HepG2 (cell line): Measurements from ENCODE around the gene CNOT10. TPM values are rescaled to one million over a fixed set of nuclear protein-coding genes. Genes with fewer than 3 reads are reported as not detected.

Source experiments
- HES4 ChIP-seq: sonication (generic); formaldehyde crosslinking; IDR thresholded peaks from 2 replicates; pipeline ENCODE4 v1.9.0; 2021; ENCODE audit warnings: mild to moderate bottlenecking, missing genetic modification reagents, borderline replicate concordance
- TMF1 ChIP-seq: sonication (generic); formaldehyde crosslinking; IDR thresholded peaks from 2 replicates; pipeline ENCODE4 v1.8.1; 2022; ENCODE audit warnings: low read depth, missing genetic modification reagents
- ZEB1 ChIP-seq: IDR thresholded peaks from 2 replicates; pipeline ENCODE4 v1.6.1; 2012; ENCODE audit warnings: mild to moderate bottlenecking, low read depth, inconsistent platforms; ENCODE audit not compliant: insufficient replicate concordance
- polyA plus RNA-seq, 8 experiments: library from polyadenylated mRNA; depleted of rRNA in 3 of 8; stranded (reverse) in 7 of 8; unstranded in 1 of 8; fragments of >200 nt; fragmentation: Illumina TruSeq in 4 of 8; extraction: Trizol in 4 of 8; gene quantifications; 2 replicates each; pipeline versions ENCODE4 v1.2.1 to v1.2.3, GENCODE V29; 2011 to 2016; ENCODE audit warnings: low read depth in 4 of 8, missing spikeins in 1 of 8, mixed read lengths in 1 of 8; ENCODE audit not compliant: insufficient read depth in 1 of 8
- total RNA-seq, 5 experiments: library from RNA; depleted of rRNA; stranded (reverse); fragments of >200 nt; fragmentation: Illumina TruSeq; extraction: Trizol; gene quantifications; 2 replicates each; pipeline ENCODE4 v1.2.3, GENCODE V29; 2016; ENCODE audit warnings: low read depth in 1 of 5
- TF ChIP-seq, protein P1 (sequence below): sonication (generic); formaldehyde crosslinking; IDR thresholded peaks from 2 replicates; pipeline ENCODE4 v1.4.0; 2020; ENCODE audit warnings: missing genetic modification reagents
- TF ChIP-seq, protein P2 (sequence below): sonication (generic); formaldehyde crosslinking; IDR thresholded peaks from 2 replicates; pipeline ENCODE4 v1.5.0; 2020; ENCODE audit warnings: mild to moderate bottlenecking, missing genetic modification reagents, borderline replicate concordance
- TF ChIP-seq, protein P3 (sequence below): sonication (generic); formaldehyde crosslinking; IDR thresholded peaks from 2 replicates; pipeline ENCODE4 v1.4.0; 2020; ENCODE audit warnings: missing genetic modification reagents, mild to moderate bottlenecking, borderline replicate concordance

CNOT10 gene
- total and polyA plus RNA-seq, 2 of the 13 experiments (the other 11 are each of a cell fraction or from before 2014, with no cell fraction given) = 21.2 to 34.1 TPM

DNA sequence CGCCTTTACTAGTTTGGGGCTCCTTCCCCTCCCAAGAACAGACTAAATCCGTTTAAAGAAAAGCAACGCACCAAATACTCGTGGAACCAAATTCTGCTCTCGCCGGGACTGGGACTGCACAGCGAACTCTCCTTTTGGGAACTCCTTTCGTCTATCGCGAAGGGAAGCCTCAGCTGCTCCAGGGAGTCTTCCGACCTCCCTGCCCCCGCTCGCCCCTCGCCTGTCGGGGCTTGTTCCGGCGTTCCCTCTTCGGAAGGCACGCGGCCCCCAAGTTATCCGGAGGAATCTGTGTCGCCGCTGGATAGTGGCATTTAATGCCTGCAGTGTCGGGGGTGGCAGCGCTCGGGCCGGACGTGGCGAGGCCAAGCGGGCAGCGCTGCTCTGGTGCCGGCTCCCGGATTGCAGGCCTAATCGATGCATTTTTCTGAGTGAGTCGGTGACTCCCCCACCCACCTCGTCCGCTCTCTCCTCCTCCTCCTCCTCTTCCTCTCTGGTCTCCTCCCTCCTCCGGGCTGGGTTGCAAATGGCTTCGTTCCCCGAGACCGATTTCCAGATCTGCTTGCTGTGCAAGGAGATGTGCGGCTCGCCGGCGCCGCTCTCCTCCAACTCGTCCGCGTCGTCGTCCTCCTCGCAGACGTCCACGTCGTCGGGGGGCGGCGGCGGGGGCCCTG lies 132.7 kb downstream of the CNOT10 start, which contains the start of gene TRIM71 (continued):
- TF ChIP-seq, protein P1, sequence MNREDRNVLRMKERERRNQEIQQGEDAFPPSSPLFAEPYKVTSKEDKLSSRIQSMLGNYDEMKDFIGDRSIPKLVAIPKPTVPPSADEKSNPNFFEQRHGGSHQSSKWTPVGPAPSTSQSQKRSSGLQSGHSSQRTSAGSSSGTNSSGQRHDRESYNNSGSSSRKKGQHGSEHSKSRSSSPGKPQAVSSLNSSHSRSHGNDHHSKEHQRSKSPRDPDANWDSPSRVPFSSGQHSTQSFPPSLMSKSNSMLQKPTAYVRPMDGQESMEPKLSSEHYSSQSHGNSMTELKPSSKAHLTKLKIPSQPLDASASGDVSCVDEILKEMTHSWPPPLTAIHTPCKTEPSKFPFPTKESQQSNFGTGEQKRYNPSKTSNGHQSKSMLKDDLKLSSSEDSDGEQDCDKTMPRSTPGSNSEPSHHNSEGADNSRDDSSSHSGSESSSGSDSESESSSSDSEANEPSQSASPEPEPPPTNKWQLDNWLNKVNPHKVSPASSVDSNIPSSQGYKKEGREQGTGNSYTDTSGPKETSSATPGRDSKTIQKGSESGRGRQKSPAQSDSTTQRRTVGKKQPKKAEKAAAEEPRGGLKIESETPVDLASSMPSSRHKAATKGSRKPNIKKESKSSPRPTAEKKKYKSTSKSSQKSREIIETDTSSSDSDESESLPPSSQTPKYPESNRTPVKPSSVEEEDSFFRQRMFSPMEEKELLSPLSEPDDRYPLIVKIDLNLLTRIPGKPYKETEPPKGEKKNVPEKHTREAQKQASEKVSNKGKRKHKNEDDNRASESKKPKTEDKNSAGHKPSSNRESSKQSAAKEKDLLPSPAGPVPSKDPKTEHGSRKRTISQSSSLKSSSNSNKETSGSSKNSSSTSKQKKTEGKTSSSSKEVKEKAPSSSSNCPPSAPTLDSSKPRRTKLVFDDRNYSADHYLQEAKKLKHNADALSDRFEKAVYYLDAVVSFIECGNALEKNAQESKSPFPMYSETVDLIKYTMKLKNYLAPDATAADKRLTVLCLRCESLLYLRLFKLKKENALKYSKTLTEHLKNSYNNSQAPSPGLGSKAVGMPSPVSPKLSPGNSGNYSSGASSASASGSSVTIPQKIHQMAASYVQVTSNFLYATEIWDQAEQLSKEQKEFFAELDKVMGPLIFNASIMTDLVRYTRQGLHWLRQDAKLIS = peak; percentile 93; the same call in 1 of the 2 replicates
- TF ChIP-seq TMF1 (CRISPR knock-in tag) = 0 out of 2 replicates have a peak, but pooled peaks have one; percentile 40
- TF ChIP-seq HES4 (CRISPR knock-in tag) = 0 out of 2 replicates have a peak, but pooled peaks have one; percentile 30
- TF ChIP-seq, protein P2, sequence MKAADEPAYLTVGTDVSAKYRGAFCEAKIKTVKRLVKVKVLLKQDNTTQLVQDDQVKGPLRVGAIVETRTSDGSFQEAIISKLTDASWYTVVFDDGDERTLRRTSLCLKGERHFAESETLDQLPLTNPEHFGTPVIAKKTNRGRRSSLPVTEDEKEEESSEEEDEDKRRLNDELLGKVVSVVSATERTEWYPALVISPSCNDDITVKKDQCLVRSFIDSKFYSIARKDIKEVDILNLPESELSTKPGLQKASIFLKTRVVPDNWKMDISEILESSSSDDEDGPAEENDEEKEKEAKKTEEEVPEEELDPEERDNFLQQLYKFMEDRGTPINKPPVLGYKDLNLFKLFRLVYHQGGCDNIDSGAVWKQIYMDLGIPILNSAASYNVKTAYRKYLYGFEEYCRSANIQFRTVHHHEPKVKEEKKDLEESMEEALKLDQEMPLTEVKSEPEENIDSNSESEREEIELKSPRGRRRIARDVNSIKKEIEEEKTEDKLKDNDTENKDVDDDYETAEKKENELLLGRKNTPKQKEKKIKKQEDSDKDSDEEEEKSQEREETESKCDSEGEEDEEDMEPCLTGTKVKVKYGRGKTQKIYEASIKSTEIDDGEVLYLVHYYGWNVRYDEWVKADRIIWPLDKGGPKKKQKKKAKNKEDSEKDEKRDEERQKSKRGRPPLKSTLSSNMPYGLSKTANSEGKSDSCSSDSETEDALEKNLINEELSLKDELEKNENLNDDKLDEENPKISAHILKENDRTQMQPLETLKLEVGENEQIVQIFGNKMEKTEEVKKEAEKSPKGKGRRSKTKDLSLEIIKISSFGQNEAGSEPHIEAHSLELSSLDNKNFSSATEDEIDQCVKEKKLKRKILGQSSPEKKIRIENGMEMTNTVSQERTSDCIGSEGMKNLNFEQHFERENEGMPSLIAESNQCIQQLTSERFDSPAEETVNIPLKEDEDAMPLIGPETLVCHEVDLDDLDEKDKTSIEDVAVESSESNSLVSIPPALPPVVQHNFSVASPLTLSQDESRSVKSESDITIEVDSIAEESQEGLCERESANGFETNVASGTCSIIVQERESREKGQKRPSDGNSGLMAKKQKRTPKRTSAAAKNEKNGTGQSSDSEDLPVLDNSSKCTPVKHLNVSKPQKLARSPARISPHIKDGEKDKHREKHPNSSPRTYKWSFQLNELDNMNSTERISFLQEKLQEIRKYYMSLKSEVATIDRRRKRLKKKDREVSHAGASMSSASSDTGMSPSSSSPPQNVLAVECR (CRISPR knock-in tag) = no peak
- no peak for TF ChIP-seq ZEB1
- TF ChIP-seq, protein P3, sequence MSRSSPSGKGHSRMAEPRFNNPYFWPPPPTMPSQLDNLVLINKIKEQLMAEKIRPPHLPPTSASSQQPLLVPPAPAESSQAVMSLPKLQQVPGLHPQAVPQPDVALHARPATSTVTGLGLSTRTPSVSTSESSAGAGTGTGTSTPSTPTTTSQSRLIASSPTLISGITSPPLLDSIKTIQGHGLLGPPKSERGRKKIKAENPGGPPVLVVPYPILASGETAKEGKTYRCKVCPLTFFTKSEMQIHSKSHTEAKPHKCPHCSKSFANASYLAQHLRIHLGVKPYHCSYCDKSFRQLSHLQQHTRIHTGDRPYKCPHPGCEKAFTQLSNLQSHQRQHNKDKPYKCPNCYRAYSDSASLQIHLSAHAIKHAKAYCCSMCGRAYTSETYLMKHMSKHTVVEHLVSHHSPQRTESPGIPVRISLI (CRISPR knock-in tag) = peak; percentile 22; the same call in 1 of the 2 replicates
